HuH-7.5 (cell line): ENCODE measurements around the gene COMMD6.

Source experiments
- DNase-seq: peaks from one replicate; pipeline ENCODE4 v3.0.0; 2011; ENCODE audit warnings: low spot score

The COMMD6 gene

GRCh38 chr13:75521956-75522355 is 15.7 kb downstream of the COMMD6 start:
- DNase-seq, result no peak

GRCh38 chr13:75518439-75519088 is 19.1 kb downstream of the COMMD6 start:
- no peak for DNase-seq

- no peak for DNase-seq
Measured at GRCh38 chr13:75514080-75514995, 23.3 kb downstream of the COMMD6 start.

- DNase-seq, result no peak
Measured at GRCh38 chr13:75513271-75513670, 24.4 kb downstream of the COMMD6 start.

- DNase-seq, result no peak
Measured at GRCh38 chr13:75512253-75512652, 25.4 kb downstream of the COMMD6 start.

GRCh38 chr13:75511051-75511625 is 26.5 kb downstream of the COMMD6 start:
- no peak for DNase-seq

GRCh38 chr13:75508002-75508548 is 29.6 kb downstream of the COMMD6 start:
- DNase-seq, result no peak

GRCh38 chr13:75507027-75508001 is 30.3 kb downstream of the COMMD6 start:
- no peak for DNase-seq

GRCh38 chr13:75506018-75506417 is 31.6 kb downstream of the COMMD6 start:
- no peak for DNase-seq

GRCh38 chr13:75505327-75505726 is 32.3 kb downstream of the COMMD6 start:
- no peak for DNase-seq

- no peak for DNase-seq
Measured at GRCh38 chr13:75495938-75496337, 41.7 kb downstream of the COMMD6 start.

GRCh38 chr13:75494491-75494890 is 43.1 kb downstream of the COMMD6 start:
- DNase-seq, result no peak

GRCh38 chr13:75493156-75493555 is 44.5 kb downstream of the COMMD6 start:
- no peak for DNase-seq

GRCh38 chr13:75492389-75492788 is 45.3 kb downstream of the COMMD6 start:
- no peak for DNase-seq

- no peak for DNase-seq
Measured at GRCh38 chr13:75491376-75491775, 46.3 kb downstream of the COMMD6 start.

- DNase-seq, result no peak
Measured at GRCh38 chr13:75489502-75490263, 48.0 kb downstream of the COMMD6 start.

- no peak for DNase-seq
Measured at GRCh38 chr13:75486146-75487062, 51.2 kb downstream of the COMMD6 start.

- DNase-seq, result no peak
Measured at GRCh38 chr13:75485286-75486062, 52.2 kb downstream of the COMMD6 start.

GRCh38 chr13:75482820-75483079 is 54.9 kb downstream of the COMMD6 start:
- DNase-seq, result no peak
